Esophagus squamous epithelium (tissue), 5 donors: ENCODE results near the gene MMP11. TPM values are rescaled to one million over a fixed set of nuclear protein-coding genes. Genes with fewer than 3 reads are reported as not detected.

Experiments used
- DNase-seq: peaks from one replicate; lab custom pipeline; 2025; lab: John Stamatoyannopoulos, UW
- H3K27ac ChIP-seq, 4 donors: fragments of 200-600 bp; sonication (generic); one replicate each; pipeline ENCODE4 v1.5.1; 2016 to 2019; ENCODE audit warnings: mild to moderate bottlenecking in 1 of 4
- H3K27me3 ChIP-seq, 4 donors: fragments of 200-600 bp; sonication (generic); 1 replicate in 3 of 4; 2 replicates in 1 of 4; pipeline versions ENCODE4 v1.5.1 to v1.6.0; 2017 to 2021; ENCODE audit warnings: antibody characterized with exemption in 1 of 4
- H3K36me3 ChIP-seq, 3 donors: fragments of 200-600 bp; sonication (generic); one replicate each; pipeline ENCODE4 v1.5.1; 2016 to 2019
- H3K4me1 ChIP-seq, 3 donors: fragments of 200-600 bp; sonication (generic); one replicate each; pipeline ENCODE4 v1.5.1; 2017 to 2019
- H3K4me3 ChIP-seq, 4 donors: fragments of 200-600 bp; sonication (generic); 1 replicate in 3 of 4; 2 replicates in 1 of 4; pipeline ENCODE4 v1.5.1; 2016 to 2019; ENCODE audit warnings: mild to moderate bottlenecking in 2 of 4, moderate library complexity in 1 of 4
- H3K9me3 ChIP-seq, 3 donors: fragments of 200-600 bp; sonication (generic); one replicate each; pipeline ENCODE4 v1.5.1; 2016 to 2019
- POLR2A ChIP-seq, 4 donors: fragments of 450-650 bp; IDR thresholded peaks; one replicate each; pipeline ENCODE4 v1.6.1; 2017; ENCODE audit warnings: antibody characterized with exemption in 4 of 4, mild to moderate bottlenecking in 4 of 4, moderate library complexity in 3 of 4
- WGBS, 2 donors: methylation state at CpG; one replicate each; pipeline ENCODE4 v1.1.5; 2018; 5-methylcytosine and 5-hydroxymethylcytosine counted together
- intact Hi-C: fragments of 100-400 bp; cut with DNase I; formaldehyde crosslinking; loops from one replicate; pipeline ENCODE4 v1.15.0; 2022
- total RNA-seq, 4 donors: library from RNA; depleted of rRNA; stranded (reverse); fragments of >200 nt; gene quantifications; one replicate each; pipeline ENCODE4 v1.1.0, GENCODE V29; 2016
- TF ChIP-seq, protein P1 (sequence below), 6 experiments: fragments of 450-650 bp in 4 of 6; fragments of 200-600 bp in 2 of 6; sonication (generic) in 2 of 6; IDR thresholded peaks; one replicate each; pipeline ENCODE4 v1.5.1; 2016 to 2019; ENCODE audit warnings: antibody characterized with exemption in 6 of 6, mild to moderate bottlenecking in 4 of 6, moderate library complexity in 4 of 6
- donor health status: DM: yes; HTN: yes; CAD: no.

MMP11 gene
- total RNA-seq, 4 donors from 2014 or later = 0.34 to 1.6 (median 1.1) TPM

GRCh38 chr22:23782703-23783102 lies 10.1 kb downstream of the MMP11 start:
- DNase-seq = no peak
- Histone ChIP-seq H3K27ac (no peak overlapping the region), H3K4me1 (peaks cover 11 to 39% (median 19%) of the 10 kb centered on the region in 3 donors), H3K9me3 (no peaks in the 10 kb centered on the region), H3K27me3 (no peaks in the 10 kb centered on the region), H3K4me3 (no peak overlapping the region), H3K36me3 (no peaks in the 10 kb centered on the region)
- TF ChIP-seq, protein P1, sequence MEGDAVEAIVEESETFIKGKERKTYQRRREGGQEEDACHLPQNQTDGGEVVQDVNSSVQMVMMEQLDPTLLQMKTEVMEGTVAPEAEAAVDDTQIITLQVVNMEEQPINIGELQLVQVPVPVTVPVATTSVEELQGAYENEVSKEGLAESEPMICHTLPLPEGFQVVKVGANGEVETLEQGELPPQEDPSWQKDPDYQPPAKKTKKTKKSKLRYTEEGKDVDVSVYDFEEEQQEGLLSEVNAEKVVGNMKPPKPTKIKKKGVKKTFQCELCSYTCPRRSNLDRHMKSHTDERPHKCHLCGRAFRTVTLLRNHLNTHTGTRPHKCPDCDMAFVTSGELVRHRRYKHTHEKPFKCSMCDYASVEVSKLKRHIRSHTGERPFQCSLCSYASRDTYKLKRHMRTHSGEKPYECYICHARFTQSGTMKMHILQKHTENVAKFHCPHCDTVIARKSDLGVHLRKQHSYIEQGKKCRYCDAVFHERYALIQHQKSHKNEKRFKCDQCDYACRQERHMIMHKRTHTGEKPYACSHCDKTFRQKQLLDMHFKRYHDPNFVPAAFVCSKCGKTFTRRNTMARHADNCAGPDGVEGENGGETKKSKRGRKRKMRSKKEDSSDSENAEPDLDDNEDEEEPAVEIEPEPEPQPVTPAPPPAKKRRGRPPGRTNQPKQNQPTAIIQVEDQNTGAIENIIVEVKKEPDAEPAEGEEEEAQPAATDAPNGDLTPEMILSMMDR (IDR thresholded peaks at IDR 0.05) = no peak
- no peak for TF ChIP-seq POLR2A (IDR thresholded peaks at IDR 0.05)
- intact Hi-C loops = no loop called here
- 100% methylated on average over 1 of the region's 1 CpG; no CpG with 5 or more reads in 1 of the 2 donors for WGBS, 2 donors

DNA sequence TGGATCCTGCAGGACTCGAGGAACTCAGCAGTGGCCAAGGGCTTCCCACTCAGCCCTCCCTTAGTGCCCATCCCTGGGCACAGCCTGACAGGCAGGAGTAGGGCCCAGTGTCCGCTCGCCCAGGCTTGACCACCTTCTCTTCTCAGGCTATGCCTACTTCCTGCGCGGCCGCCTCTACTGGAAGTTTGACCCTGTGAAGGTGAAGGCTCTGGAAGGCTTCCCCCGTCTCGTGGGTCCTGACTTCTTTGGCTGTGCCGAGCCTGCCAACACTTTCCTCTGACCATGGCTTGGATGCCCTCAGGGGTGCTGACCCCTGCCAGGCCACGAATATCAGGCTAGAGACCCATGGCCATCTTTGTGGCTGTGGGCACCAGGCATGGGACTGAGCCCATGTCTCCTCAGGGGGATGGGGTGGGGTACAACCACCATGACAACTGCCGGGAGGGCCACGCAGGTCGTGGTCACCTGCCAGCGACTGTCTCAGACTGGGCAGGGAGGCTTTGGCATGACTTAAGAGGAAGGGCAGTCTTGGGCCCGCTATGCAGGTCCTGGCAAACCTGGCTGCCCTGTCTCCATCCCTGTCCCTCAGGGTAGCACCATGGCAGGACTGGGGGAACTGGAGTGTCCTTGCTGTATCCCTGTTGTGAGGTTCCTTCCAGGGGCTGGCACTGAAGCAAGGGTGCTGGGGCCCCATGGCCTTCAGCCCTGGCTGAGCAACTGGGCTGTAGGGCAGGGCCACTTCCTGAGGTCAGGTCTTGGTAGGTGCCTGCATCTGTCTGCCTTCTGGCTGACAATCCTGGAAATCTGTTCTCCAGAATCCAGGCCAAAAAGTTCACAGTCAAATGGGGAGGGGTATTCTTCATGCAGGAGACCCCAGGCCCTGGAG lies 10.9 kb downstream of the MMP11 start:
- H3K27me3 ChIP-seq = no peaks in the 10 kb centered on the region
- no peaks in the 10 kb centered on the region for H3K9me3 ChIP-seq
- WGBS, 2 donors = 88 to 94% methylated on average over 3 of the region's 15 CpGs
- no peak overlapping the region for H3K4me3 ChIP-seq
- no peaks in the 10 kb centered on the region for H3K36me3 ChIP-seq
- TF ChIP-seq POLR2A (IDR thresholded peaks at IDR 0.05) = no peak
- TF ChIP-seq, protein P1 (IDR thresholded peaks at IDR 0.05) = no peak
- no peak overlapping the region for H3K27ac ChIP-seq
- no peak for DNase-seq
- intact Hi-C loops = no loop called here
- peaks cover 15 to 45% (median 27%) of the 10 kb centered on the region in 3 donors for H3K4me1 ChIP-seq

DNA sequence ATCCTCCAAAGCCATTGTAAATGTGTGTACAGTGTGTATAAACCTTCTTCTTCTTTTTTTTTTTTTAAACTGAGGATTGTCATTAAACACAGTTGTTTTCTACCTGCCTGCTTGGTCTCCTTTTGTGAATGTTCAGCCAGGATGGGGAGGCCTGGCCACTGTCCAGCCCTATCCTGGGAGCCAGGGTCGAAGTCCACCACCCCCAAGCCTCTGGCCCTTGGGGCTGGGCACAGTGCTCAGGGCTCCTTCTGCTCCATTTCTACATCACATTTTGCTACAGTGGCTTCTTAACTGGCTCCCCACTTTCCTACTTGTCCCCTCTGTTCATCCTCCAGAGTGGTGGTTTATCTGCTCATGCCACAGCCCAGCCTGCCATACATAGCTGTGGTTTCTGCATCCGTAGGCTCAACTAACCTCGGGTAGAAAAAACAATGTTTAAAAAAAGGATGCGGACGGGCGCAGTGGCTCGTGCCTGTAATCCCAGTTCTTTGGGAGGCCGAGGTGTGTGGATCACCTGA lies 11.6 kb downstream of the MMP11 start:
- DNase-seq = no peak
- H3K9me3 ChIP-seq = no peaks in the 10 kb centered on the region
- H3K27ac ChIP-seq = no peak overlapping the region
- H3K27me3 ChIP-seq = no peaks in the 10 kb centered on the region
- no peak for TF ChIP-seq POLR2A (IDR thresholded peaks at IDR 0.05)
- TF ChIP-seq, protein P1 (IDR thresholded peaks at IDR 0.05) = no peak
- 61 to 62% methylated on average over 7 to 8 of the region's 8 CpGs for WGBS, 2 donors
- intact Hi-C loops = no loop called here
- H3K4me3 ChIP-seq = no peak overlapping the region
- no peaks in the 10 kb centered on the region for H3K36me3 ChIP-seq
- H3K4me1 ChIP-seq = peaks cover 15 to 53% (median 35%) of the 10 kb centered on the region in 3 donors

- H3K36me3 ChIP-seq = peaks cover 0 to 10% (median 0%) of the 10 kb centered on the region in 3 donors
- TF ChIP-seq, protein P1 (IDR thresholded peaks at IDR 0.05) = no peak
- no peak for TF ChIP-seq POLR2A (IDR thresholded peaks at IDR 0.05)
- peak overlapping the region; percentile 98 to 100 (median 98) for H3K27ac ChIP-seq
- intact Hi-C loops = no loop called here
- DNase-seq = no peak
- H3K9me3 ChIP-seq = no peaks in the 10 kb centered on the region
- WGBS, 2 donors = 28 to 36% methylated on average over 4 to 9 of the region's 9 CpGs
- H3K4me1 ChIP-seq = peaks cover 15 to 67% (median 33%) of the 10 kb centered on the region in 3 donors
- H3K27me3 ChIP-seq = no peaks in the 10 kb centered on the region
- peak overlapping the region; percentile 75 to 96 (median 84) for H3K4me3 ChIP-seq
Observed at GRCh38 chr22:23786261-23786710, 13.6 kb downstream of the MMP11 start.
